Measurements from ENCODE around the gene OLFM3.

DNA sequence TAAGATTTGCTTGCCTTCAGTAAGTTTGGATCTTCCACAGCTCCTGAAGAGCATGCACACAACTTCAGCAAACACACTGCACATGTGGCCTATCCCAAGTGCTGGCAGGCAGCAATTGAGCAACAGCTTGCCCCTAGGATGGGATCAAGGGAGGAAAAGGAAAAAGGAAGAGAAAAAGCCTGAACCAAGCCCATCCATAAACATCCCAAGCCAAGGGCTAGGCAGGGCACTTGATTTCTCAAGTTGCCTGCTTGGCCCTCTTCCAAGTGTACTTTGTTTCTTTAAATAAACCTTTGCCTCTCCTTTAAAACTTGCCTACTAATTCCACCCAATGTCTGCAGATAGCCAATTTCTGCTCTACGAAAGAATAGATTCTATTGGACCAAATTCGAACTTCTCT is 49.0 kb upstream of the OLFM3 start:
- TF ChIP-seq, protein P1, sequence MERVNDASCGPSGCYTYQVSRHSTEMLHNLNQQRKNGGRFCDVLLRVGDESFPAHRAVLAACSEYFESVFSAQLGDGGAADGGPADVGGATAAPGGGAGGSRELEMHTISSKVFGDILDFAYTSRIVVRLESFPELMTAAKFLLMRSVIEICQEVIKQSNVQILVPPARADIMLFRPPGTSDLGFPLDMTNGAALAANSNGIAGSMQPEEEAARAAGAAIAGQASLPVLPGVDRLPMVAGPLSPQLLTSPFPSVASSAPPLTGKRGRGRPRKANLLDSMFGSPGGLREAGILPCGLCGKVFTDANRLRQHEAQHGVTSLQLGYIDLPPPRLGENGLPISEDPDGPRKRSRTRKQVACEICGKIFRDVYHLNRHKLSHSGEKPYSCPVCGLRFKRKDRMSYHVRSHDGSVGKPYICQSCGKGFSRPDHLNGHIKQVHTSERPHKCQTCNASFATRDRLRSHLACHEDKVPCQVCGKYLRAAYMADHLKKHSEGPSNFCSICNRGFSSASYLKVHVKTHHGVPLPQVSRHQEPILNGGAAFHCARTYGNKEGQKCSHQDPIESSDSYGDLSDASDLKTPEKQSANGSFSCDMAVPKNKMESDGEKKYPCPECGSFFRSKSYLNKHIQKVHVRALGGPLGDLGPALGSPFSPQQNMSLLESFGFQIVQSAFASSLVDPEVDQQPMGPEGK (CRISPR knock-in tag; IDR thresholded peaks at IDR 0.05; ENCODE audit: borderline replicate concordance), result no peak
- TF ChIP-seq ZFP3 (CRISPR knock-in tag; IDR thresholded peaks at IDR 0.05) (no peak), ARNTL (CRISPR knock-in tag; IDR thresholded peaks at IDR 0.05; ENCODE audit: borderline replicate concordance, low read depth) (no peak), BACH2 (CRISPR knock-in tag; IDR thresholded peaks at IDR 0.05; ENCODE audit: borderline replicate concordance) (no peak), ZNF70 (CRISPR knock-in tag; IDR thresholded peaks at IDR 0.05) (no peak), GLIS3 (CRISPR knock-in tag; IDR thresholded peaks at IDR 0.05) (no peak), ZC3H10 (CRISPR knock-in tag; IDR thresholded peaks at IDR 0.05) (no peak), TOX (CRISPR knock-in tag; IDR thresholded peaks at IDR 0.05; ENCODE audit: borderline replicate concordance) (no peak), TCF4 (CRISPR knock-in tag; IDR thresholded peaks at IDR 0.05; ENCODE audit: borderline replicate concordance) (no peak), ZFP30 (CRISPR knock-in tag; IDR thresholded peaks at IDR 0.05) (no peak), ESRRG (CRISPR knock-in tag; IDR thresholded peaks at IDR 0.05) (no peak)
- TF ChIP-seq, protein P2, sequence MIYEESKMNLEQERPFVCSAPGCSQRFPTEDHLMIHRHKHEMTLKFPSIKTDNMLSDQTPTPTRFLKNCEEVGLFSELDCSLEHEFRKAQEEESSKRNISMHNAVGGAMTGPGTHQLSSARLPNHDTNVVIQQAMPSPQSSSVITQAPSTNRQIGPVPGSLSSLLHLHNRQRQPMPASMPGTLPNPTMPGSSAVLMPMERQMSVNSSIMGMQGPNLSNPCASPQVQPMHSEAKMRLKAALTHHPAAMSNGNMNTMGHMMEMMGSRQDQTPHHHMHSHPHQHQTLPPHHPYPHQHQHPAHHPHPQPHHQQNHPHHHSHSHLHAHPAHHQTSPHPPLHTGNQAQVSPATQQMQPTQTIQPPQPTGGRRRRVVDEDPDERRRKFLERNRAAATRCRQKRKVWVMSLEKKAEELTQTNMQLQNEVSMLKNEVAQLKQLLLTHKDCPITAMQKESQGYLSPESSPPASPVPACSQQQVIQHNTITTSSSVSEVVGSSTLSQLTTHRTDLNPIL (CRISPR knock-in tag; IDR thresholded peaks at IDR 0.05; ENCODE audit: low read depth), result no peak
- TF ChIP-seq, protein P3, sequence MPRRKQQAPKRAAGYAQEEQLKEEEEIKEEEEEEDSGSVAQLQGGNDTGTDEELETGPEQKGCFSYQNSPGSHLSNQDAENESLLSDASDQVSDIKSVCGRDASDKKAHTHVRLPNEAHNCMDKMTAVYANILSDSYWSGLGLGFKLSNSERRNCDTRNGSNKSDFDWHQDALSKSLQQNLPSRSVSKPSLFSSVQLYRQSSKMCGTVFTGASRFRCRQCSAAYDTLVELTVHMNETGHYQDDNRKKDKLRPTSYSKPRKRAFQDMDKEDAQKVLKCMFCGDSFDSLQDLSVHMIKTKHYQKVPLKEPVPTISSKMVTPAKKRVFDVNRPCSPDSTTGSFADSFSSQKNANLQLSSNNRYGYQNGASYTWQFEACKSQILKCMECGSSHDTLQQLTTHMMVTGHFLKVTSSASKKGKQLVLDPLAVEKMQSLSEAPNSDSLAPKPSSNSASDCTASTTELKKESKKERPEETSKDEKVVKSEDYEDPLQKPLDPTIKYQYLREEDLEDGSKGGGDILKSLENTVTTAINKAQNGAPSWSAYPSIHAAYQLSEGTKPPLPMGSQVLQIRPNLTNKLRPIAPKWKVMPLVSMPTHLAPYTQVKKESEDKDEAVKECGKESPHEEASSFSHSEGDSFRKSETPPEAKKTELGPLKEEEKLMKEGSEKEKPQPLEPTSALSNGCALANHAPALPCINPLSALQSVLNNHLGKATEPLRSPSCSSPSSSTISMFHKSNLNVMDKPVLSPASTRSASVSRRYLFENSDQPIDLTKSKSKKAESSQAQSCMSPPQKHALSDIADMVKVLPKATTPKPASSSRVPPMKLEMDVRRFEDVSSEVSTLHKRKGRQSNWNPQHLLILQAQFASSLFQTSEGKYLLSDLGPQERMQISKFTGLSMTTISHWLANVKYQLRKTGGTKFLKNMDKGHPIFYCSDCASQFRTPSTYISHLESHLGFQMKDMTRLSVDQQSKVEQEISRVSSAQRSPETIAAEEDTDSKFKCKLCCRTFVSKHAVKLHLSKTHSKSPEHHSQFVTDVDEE (CRISPR knock-in tag; IDR thresholded peaks at IDR 0.05), result no peak

All from SK-N-SH treated with all-trans-retinoic acid at 6 μM for 48 hours (cell line).